Endodermal cell (in vitro differentiated cells): ENCODE data around the gene LOXL4. TPM values are rescaled to one million over a fixed set of nuclear protein-coding genes. Genes with fewer than 3 reads are reported as not detected.

Experiments
- DNase-seq: peaks from one replicate; pipeline ENCODE4 v3.0.0-alpha.2; 2017
- H3K27ac ChIP-seq: 2 replicates; pipeline ENCODE4 v1.5.1; 2013; ENCODE audit warnings: mild to moderate bottlenecking, low read depth, low read length, moderate library complexity
- H3K27me3 ChIP-seq: 2 replicates; pipeline ENCODE4 v1.6.1; 2013; ENCODE audit warnings: mild to moderate bottlenecking, low read length, moderate library complexity; ENCODE audit not compliant: insufficient read depth, control insufficient read depth, poor library complexity, severe bottlenecking
- H3K36me3 ChIP-seq: 2 replicates; pipeline ENCODE4 v1.7.0; 2013; ENCODE audit warnings: mild to moderate bottlenecking, low read length, moderate library complexity; ENCODE audit not compliant: control insufficient read depth, insufficient read depth
- H3K4me1 ChIP-seq: one replicate; pipeline ENCODE4 v1.7.0; 2013; ENCODE audit warnings: low read length; ENCODE audit not compliant: control insufficient read depth, insufficient read depth
- H3K4me3 ChIP-seq: 2 replicates; pipeline ENCODE4 v1.5.1; 2013; ENCODE audit warnings: mild to moderate bottlenecking, low read length, moderate library complexity
- H3K9ac ChIP-seq: 2 replicates; pipeline ENCODE4 v1.6.1; 2013; ENCODE audit warnings: mild to moderate bottlenecking, low read length, moderate library complexity; ENCODE audit not compliant: poor library complexity, severe bottlenecking; ENCODE audit errors: extremely low read depth
- H3K9me3 ChIP-seq: 2 replicates; pipeline ENCODE4 v1.6.1; 2013; ENCODE audit warnings: mild to moderate bottlenecking, low read length, moderate library complexity; ENCODE audit not compliant: control insufficient read depth
- H3K27ac Mint-ChIP-seq: 2 replicates; pipeline ENCODE4 v1.8.0; 2020; ENCODE audit warnings: mixed read lengths
- H3K27me3 Mint-ChIP-seq: 2 replicates; pipeline ENCODE4 v1.8.0; 2021; ENCODE audit warnings: mild to moderate bottlenecking, mixed read lengths; ENCODE audit not compliant: insufficient read depth
- H3K36me3 Mint-ChIP-seq: 2 replicates; pipeline ENCODE4 v1.8.0; 2020; ENCODE audit warnings: low read depth, mixed read lengths
- H3K4me1 Mint-ChIP-seq: 2 replicates; pipeline ENCODE4 v1.8.0; 2020; ENCODE audit warnings: mixed read lengths
- H3K4me3 Mint-ChIP-seq: 2 replicates; pipeline ENCODE4 v1.8.0; 2020; ENCODE audit warnings: mild to moderate bottlenecking, moderate library complexity, mixed read lengths
- H3K9me3 Mint-ChIP-seq: 2 replicates; pipeline ENCODE4 v1.8.0; 2020; ENCODE audit warnings: mild to moderate bottlenecking, mixed read lengths
- CTCF ChIP-seq: fragments of 200-600 bp; sonication (generic); conservative IDR thresholded peaks from 2 replicates; pipeline ENCODE4 v1.5.0; 2021; ENCODE audit warnings: antibody characterized with exemption, mild to moderate bottlenecking
- WGBS, 2 experiments: methylation state at CpG; one replicate each; pipeline versions ENCODE4 v1.1.5 to v1.1.7; 2013; ENCODE audit warnings: missing lambda C conversion rate in 2 of 2, mixed read lengths in 1 of 2; ENCODE audit not compliant: insufficient coverage in 1 of 2, insufficient read length in 1 of 2; 5-methylcytosine and 5-hydroxymethylcytosine counted together
- total RNA-seq, 2 donors: library from RNA; stranded (reverse); fragmentation: NEBNext Ultra II Directional in 1 of 2; extraction: Animal tissue kit (Norgen Biotek cat#: 25700) in 1 of 2; gene quantifications; 2 replicates in 1 of 2; 3 replicates in 1 of 2; pipeline ENCODE4 v1.2.1, GENCODE V29; 2021

LOXL4 gene
- total RNA-seq, 2 donors from 2014 or later = 0.57 to 0.77 TPM

GRCh38 chr10:98246911-98247805 lies 20.8 kb downstream of the LOXL4 start:
- Mint-ChIP-seq H3K4me1 (peaks cover 4% of the 10 kb centered on the region), H3K27ac (no peak overlapping the region), H3K9me3 (no peaks in the 10 kb centered on the region), H3K4me3 (no peak overlapping the region), H3K27me3 (no peaks in the 10 kb centered on the region), H3K36me3 (peaks cover 15% of the 10 kb centered on the region)
- H3K4me1 ChIP-seq = peaks cover 4% of the 10 kb centered on the region
- DNase-seq = no peak
- H3K36me3 ChIP-seq = peaks cover 49% of the 10 kb centered on the region
- TF ChIP-seq CTCF = no peak
- H3K9me3 ChIP-seq = no peaks in the 10 kb centered on the region
- H3K4me3 ChIP-seq = no peak overlapping the region
- 79 to 87% methylated on average over 3 to 6 of the region's 6 CpGs for WGBS, 2 experiments
- no peaks in the 10 kb centered on the region for H3K27me3 ChIP-seq
- no peak overlapping the region for H3K27ac ChIP-seq
- no peak overlapping the region for H3K9ac ChIP-seq

- Histone ChIP-seq H3K27me3 (no peaks in the 10 kb centered on the region), H3K9ac (no peak overlapping the region), H3K36me3 (peaks cover 54% of the 10 kb centered on the region), H3K9me3 (no peaks in the 10 kb centered on the region), H3K4me3 (no peak overlapping the region), H3K27ac (no peak overlapping the region), H3K4me1 (no peaks in the 10 kb centered on the region)
- Mint-ChIP-seq H3K27ac (no peak overlapping the region), H3K9me3 (no peaks in the 10 kb centered on the region), H3K27me3 (no peaks in the 10 kb centered on the region), H3K4me3 (no peak overlapping the region), H3K4me1 (no peaks in the 10 kb centered on the region), H3K36me3 (peaks cover 15% of the 10 kb centered on the region)
- no peak for DNase-seq
- WGBS, 2 experiments = 91 to 100% methylated on average over 2 of the region's 2 CpGs
- no peak for TF ChIP-seq CTCF
Observed at GRCh38 chr10:98244586-98244985, 23.4 kb downstream of the LOXL4 start.

- Mint-ChIP-seq H3K4me3 (no peak overlapping the region), H3K36me3 (peaks cover 15% of the 10 kb centered on the region), H3K4me1 (no peaks in the 10 kb centered on the region), H3K27me3 (no peaks in the 10 kb centered on the region), H3K27ac (no peak overlapping the region), H3K9me3 (no peaks in the 10 kb centered on the region)
- Histone ChIP-seq H3K27me3 (no peaks in the 10 kb centered on the region), H3K9ac (no peak overlapping the region), H3K4me1 (no peaks in the 10 kb centered on the region), H3K36me3 (peaks cover 54% of the 10 kb centered on the region), H3K9me3 (no peaks in the 10 kb centered on the region), H3K27ac (no peak overlapping the region), H3K4me3 (no peak overlapping the region)
- DNase-seq = no peak
- 90 to 96% methylated on average over 4 to 5 of the region's 5 CpGs for WGBS, 2 experiments
- TF ChIP-seq CTCF = no peak
Observed at GRCh38 chr10:98244141-98244540, 23.9 kb downstream of the LOXL4 start.
